Activated CD4-positive, alpha-beta memory T cell treated with anti-CD3 and anti-CD28 coated beads, Interleukin-2, amount 10 ng/mL, durations not matched to agents 7 days and 5 days (primary cell): Measurements from ENCODE around the gene DMPK. TPM values are rescaled to one million over a fixed set of nuclear protein-coding genes. Genes with fewer than 3 reads are reported as not detected.
"Not testable (repeated sequence)": the region's sequence is repeated elsewhere in the genome, so short reads cannot be mapped to it uniquely, and the experiment has no call there.

Experiments used
- CTCF ChIA-PET: fragments of 350-600 bp; sonication (Branson Sonifier 250); formaldehyde crosslinking; loops from one replicate; lab custom pipeline; 2021; ENCODE audit warnings: antibody characterized with exemption, inconsistent platforms; lab: Charles Lee
- POLR2A ChIA-PET: fragments of 350-600 bp; sonication (Branson Sonifier 250); formaldehyde crosslinking; loops from one replicate; lab custom pipeline; 2021; ENCODE audit warnings: antibody characterized with exemption; lab: Charles Lee
- DNase-seq: peaks from one replicate; pipeline ENCODE4 v3.0.0-alpha.2; 2020
- H3K27ac Mint-ChIP-seq: one replicate; pipeline ENCODE4 v1.8.0; 2021; ENCODE audit warnings: mild to moderate bottlenecking, mixed read lengths
- H3K27me3 Mint-ChIP-seq: one replicate; pipeline ENCODE4 v1.8.0; 2021; ENCODE audit warnings: mixed read lengths
- H3K36me3 Mint-ChIP-seq: one replicate; pipeline ENCODE4 v1.8.0; 2021; ENCODE audit warnings: low read depth, mixed read lengths
- H3K4me1 Mint-ChIP-seq: one replicate; pipeline ENCODE4 v1.8.0; 2021; ENCODE audit warnings: mixed read lengths
- H3K4me3 Mint-ChIP-seq: one replicate; pipeline ENCODE4 v1.8.0; 2021; ENCODE audit warnings: mild to moderate bottlenecking, mixed read lengths
- H3K9me3 Mint-ChIP-seq: one replicate; pipeline ENCODE4 v1.8.0; 2021; ENCODE audit warnings: mixed read lengths
- total RNA-seq, 2 experiments: library from RNA; stranded (reverse); gene quantifications; one replicate each; pipeline ENCODE4 v1.2.3, GENCODE V29; 2021

The DMPK gene
- total RNA-seq, 2 experiments from 2014 or later, result 29.5 to 32.5 TPM

DNA sequence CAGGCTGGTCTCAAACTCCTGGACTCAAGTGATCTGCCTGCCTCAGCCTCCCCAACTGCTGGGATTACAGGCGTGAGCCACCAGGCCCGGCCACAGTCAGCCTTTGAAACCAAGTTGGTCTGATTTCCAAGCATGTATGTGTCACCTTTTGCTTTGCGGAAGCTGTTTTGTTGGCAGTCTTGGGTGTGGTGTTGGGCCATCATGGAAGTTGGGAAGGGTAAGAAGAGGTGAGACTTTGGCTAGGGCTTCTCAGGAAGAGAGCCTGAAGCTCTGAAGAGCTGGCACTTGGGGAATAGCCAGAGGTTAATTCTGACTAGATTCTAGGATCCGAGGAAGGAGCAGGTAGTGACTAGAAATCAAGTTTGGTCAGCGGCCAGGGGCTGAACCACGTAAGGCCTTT is 30.0 kb upstream of the DMPK start:
- CTCF ChIA-PET, result interaction anchor here (2.0 kb wide), 1 partner anchor 42 kb away, joined by 16 read pairs; the partner anchor contains the start of gene SIX5
- Mint-ChIP-seq H3K27ac (no peak overlapping the region), H3K9me3 (no peaks in the 10 kb centered on the region), H3K4me3 (no peak overlapping the region), H3K4me1 (peaks cover 17% of the 10 kb centered on the region), H3K36me3 (no peaks in the 10 kb centered on the region), H3K27me3 (no peaks in the 10 kb centered on the region)
- no peak for DNase-seq
- POLR2A ChIA-PET, result no interaction called here

DNA sequence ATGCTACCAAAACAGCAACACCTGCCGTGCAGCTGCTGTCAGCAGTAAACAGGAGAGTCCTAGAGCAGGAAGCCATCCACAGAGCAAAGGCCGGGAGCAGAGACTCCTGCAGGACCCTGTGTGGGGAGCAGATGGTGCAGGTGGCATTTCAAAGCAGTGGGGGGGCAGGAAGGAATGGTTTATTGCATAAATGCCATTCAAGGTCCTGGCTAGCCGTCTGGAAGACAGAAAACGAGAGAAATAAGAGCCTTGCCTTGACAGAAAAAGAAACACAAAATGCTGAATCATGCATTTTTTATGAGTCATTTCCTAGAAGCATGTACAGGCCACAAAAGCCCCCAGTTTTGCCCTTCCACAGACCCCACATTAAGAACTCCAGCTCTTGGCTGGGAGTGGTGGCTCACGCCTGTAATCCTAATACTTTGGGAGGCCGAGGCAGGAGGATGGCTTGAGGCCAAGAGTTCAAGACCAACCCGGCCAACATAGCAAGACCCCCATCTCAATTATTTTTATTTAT is 27.4 kb upstream of the DMPK start:
- CTCF ChIA-PET, result interaction anchor here (1.4 kb wide), 1 partner anchor 41 kb away, joined by 6 read pairs; the partner anchor contains the start of gene SIX5
- Mint-ChIP-seq H3K4me1 (peaks cover 14% of the 10 kb centered on the region), H3K27ac (peak overlapping the region; percentile 32), H3K9me3 (no peaks in the 10 kb centered on the region), H3K27me3 (peaks cover 7% of the 10 kb centered on the region), H3K36me3 (no peaks in the 10 kb centered on the region), H3K4me3 (no peak overlapping the region)
- no peak for DNase-seq
- POLR2A ChIA-PET, result no interaction called here

DNA sequence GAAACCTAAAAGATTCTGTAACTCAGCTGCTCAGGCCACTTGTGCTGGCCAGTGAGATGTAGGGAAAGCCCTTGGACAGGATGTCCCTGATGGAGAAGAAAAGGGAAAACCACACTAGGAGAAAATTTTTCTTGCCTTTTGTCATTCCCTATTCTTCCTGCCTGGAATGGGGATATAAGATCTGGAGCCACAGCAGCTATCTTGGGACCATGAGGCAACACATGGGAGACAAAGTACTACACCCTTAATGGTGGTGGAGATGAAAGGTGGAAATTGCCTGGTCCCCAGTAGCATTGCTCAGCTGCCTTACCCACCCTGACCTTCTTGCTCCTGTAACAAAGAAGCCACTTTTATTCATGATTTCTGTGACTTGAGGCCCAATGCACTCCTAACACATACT is 23.4 kb upstream of the DMPK start:
- peaks cover 14% of the 10 kb centered on the region for H3K27me3 Mint-ChIP-seq
- H3K9me3 Mint-ChIP-seq, result no peaks in the 10 kb centered on the region
- DNase-seq, result no peak
- CTCF ChIA-PET, result interaction anchor here (1.0 to 2.8 kb wide), 4 partner anchors 11 to 36 kb away, joined by 4 to 11 read pairs (median 7); partner anchors contain the start of gene SIX5
- H3K4me1 Mint-ChIP-seq, result peaks cover 14% of the 10 kb centered on the region
- H3K4me3 Mint-ChIP-seq, result no peak overlapping the region
- no peak overlapping the region for H3K27ac Mint-ChIP-seq
- H3K36me3 Mint-ChIP-seq, result no peaks in the 10 kb centered on the region
- POLR2A ChIA-PET, result no interaction called here

DNA sequence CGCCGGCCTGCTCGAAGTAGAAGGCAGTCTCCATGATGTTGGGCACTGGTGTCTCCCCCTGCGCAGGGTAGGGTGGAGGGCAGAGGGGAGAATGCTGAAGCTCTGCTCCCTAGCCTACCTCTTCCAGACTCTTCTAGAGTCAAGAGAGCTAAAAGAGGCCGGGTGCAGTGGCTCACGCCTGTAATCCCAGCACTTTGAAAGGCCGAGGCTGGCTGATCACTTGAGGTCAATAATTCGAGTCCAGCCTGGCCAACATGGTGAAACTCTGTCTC is 22.6 kb upstream of the DMPK start:
- Mint-ChIP-seq H3K4me1 (peaks cover 7% of the 10 kb centered on the region), H3K36me3 (no peaks in the 10 kb centered on the region), H3K27ac (no peak overlapping the region), H3K9me3 (no peaks in the 10 kb centered on the region), H3K4me3 (no peak overlapping the region), H3K27me3 (peaks cover 17% of the 10 kb centered on the region)
- CTCF ChIA-PET, result interaction anchor here (0.5 to 2.8 kb wide), 5 partner anchors 10 to 314 kb away, joined by 4 to 11 read pairs (median 5); partner anchors contain the start of gene SIX5
- no peak for DNase-seq
- POLR2A ChIA-PET, result interaction anchor here (1.2 kb wide), 1 partner anchor 34 kb away, joined by 4 read pairs; no protein-coding TSS in a partner anchor

DNA sequence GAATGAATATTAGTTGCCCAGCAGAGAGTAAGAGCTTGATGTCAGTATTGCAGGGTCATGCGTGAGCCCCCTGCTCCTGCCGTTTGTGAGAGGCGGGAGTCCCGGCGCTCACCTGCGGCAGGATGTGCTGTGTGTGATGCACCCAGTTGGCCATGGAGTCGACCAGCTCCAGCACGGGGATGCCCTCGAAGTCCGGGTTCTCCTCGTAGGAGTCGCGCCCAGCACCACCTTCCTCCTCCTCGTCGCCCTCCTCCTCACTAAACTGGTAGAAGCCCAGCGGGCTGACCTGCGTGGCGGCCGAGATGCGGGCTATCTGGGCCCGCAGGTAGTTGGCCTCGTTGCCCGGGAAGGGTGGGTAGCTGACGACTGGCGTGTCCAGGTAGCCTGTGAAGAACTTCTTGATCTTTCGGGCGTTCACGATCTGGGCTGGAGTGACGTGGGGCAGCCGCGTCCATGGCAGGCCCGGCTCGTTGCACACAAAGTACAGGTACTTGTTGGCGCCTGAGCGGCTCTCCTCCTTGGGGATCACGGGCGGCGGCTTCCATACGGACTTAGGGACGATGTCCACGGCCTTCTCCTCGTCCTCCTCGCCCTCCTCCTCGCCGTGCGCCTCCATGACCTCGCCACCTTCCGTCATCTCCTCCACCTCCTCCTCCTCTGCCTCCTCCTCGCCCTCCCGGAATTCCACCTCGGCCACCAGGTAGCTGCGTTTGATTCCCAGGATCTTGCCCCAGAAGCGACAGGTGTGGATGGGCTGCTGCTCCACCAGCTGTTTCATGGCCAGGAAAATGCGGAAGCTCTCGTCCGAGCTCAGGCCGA is 22.1 kb upstream of the DMPK start:
- peaks cover 17% of the 10 kb centered on the region for H3K27me3 Mint-ChIP-seq
- no peak overlapping the region for H3K27ac Mint-ChIP-seq
- peaks cover 2% of the 10 kb centered on the region for H3K4me1 Mint-ChIP-seq
- ChIA-PET POLR2A (interaction anchor here (1.2 kb wide), 1 partner anchor 34 kb away, joined by 4 read pairs; no protein-coding TSS in a partner anchor), CTCF (interaction anchor here (1.0 to 2.8 kb wide), 4 partner anchors 9 to 34 kb away, joined by 4 to 11 read pairs (median 7); partner anchors contain the start of gene SIX5)
- no peaks in the 10 kb centered on the region for H3K36me3 Mint-ChIP-seq
- no peaks in the 10 kb centered on the region for H3K9me3 Mint-ChIP-seq
- DNase-seq, result no peak
- no peak overlapping the region for H3K4me3 Mint-ChIP-seq

DNA sequence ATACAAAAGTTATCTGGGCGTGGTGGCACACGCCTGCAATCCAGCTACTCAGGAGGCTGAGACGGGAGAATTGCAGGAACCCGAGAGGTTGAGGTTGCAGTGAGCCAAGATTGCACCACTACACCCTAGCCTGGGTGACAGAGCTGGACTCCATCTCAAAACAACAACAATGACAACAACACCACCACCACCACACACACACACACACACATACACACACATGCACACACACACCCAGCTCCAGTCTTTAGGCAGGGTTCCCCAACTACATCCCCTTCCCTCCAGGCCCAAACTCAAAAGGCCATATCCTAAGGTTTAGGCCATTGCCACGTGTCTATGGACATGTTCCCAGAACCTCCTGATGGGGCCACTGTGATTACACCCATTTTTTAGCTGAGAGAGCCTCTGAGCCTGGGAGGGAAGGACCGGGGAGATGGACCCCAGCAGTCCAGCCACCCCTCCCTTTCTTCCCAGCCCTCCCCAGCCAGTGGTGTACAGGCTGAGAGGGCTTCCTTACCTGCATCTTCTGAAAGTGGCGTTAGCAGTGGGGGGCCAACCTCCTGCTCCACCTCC is 19.4 kb upstream of the DMPK start:
- DNase-seq, result no peak
- POLR2A ChIA-PET, result interaction anchor here (0.8 to 1.0 kb wide), 2 partner anchors 9 to 84 kb away, joined by 3 read pairs; partner anchors contain the start of genes DMWD and IRF2BP1

DNA sequence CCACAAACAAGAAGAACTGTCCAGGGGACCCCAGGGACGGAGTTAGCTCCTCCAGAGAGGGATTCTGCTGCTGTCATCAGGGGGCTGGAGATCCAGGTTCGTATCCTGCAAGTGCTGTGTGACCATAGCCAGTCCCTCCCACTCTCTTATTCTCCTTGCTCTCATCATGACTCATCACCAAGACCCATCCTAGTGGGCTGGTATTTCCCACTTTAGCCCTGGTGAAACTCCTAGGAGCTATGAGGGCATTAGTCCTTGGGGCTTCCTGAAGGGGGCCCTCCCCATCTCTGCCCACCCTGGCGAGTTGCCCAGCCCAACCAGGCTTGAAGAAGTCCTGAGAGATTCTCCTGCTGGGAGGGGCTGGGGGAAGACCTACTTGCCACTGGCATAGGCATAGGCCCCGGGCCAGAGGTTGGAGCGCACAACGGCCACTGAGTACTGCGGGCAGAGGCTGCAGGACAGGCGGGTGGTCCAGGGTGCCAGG is 17.8 kb upstream of the DMPK start:
- CTCF ChIA-PET, result interaction anchor here (0.5 to 8.8 kb wide), 12 partner anchors 9 to 279 kb away, joined by 3 to 212 read pairs (median 4); partner anchors contain the start of gene SIX5
- H3K9me3 Mint-ChIP-seq, result no peaks in the 10 kb centered on the region
- peaks cover 5% of the 10 kb centered on the region for H3K4me1 Mint-ChIP-seq
- no peak overlapping the region for H3K27ac Mint-ChIP-seq
- POLR2A ChIA-PET, result interaction anchor here (0.9 to 2.2 kb wide), 2 partner anchors 14 to 30 kb away, joined by 3 to 21 read pairs; partner anchors contain the start of gene SIX5
- H3K27me3 Mint-ChIP-seq, result peaks cover 39% of the 10 kb centered on the region
- H3K4me3 Mint-ChIP-seq, result no peak overlapping the region
- no peak for DNase-seq
- H3K36me3 Mint-ChIP-seq, result no peaks in the 10 kb centered on the region

More for the DNA sequence above, 19.4 kb upstream of the DMPK start:
- no peaks in the 10 kb centered on the region for H3K9me3 Mint-ChIP-seq
- H3K36me3 Mint-ChIP-seq, result no peaks in the 10 kb centered on the region
- CTCF ChIA-PET, result interaction anchor here (3.6 to 8.8 kb wide), 2 partner anchors 16 to 30 kb away, joined by 22 to 212 read pairs; partner anchors contain the start of gene SIX5
- no peak overlapping the region for H3K4me3 Mint-ChIP-seq
- H3K4me1 Mint-ChIP-seq, result peaks cover 5% of the 10 kb centered on the region
- peaks cover 32% of the 10 kb centered on the region for H3K27me3 Mint-ChIP-seq
- H3K27ac Mint-ChIP-seq, result no peak overlapping the region

DNA sequence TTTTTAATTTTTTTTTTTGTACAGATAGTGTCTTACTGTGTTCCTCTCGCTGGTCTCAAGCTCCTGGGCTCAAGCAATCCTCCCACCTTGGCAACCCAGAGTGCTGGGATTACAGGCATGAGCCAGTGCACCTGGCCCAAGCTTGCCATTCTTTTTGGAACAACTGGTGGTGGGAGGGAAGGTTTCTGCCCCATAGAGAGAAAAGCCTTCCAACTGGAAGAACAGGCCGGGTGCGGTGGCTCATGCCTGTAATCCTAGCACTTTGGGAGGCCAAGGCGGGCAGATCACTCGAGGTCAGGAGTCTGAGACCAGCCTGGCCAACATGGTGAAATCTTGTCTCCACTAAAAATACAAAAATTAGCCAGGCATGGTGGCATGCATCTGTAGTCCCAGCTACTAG is 17.3 kb upstream of the DMPK start:
- CTCF ChIA-PET, result interaction anchor here (0.5 to 8.8 kb wide), 18 partner anchors 9 to 278 kb away, joined by 3 to 212 read pairs (median 4); partner anchors contain the start of genes FBXO46, MYPOP and SIX5
- peaks cover 45% of the 10 kb centered on the region for H3K27me3 Mint-ChIP-seq
- not testable (repeated sequence) for H3K9me3 Mint-ChIP-seq, H3K36me3 Mint-ChIP-seq, DNase-seq, H3K4me1 Mint-ChIP-seq, H3K27ac Mint-ChIP-seq, H3K4me3 Mint-ChIP-seq
- POLR2A ChIA-PET, result interaction anchor here (0.8 to 2.2 kb wide), 4 partner anchors 14 to 69 kb away, joined by 3 to 21 read pairs (median 3); partner anchors contain the start of genes FBXO46 and SIX5

DNA sequence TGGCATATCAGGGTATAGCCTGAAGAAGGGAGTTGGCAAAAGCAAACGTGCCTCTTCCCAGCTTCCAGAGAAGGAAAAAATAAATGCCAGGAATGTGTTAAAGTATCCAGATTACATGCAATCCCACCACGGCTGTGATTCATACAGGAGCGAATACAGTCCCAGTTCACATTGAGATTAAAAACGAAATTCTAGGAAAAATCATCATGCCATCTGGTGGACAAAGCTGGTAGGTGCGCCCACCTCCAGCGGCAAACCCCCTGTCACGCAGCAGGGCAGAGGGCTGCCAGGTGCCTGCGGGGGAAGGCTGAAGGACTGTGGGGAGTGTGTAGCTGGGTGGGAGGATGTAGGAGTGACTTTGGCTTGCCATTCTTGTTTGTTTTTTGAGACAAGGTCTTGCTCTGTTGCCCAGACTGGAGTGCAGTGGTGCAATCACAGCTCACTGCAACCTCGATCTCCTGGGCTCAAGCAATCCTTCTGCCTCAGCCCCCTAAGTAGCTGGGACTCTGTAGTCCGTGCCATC is 16.8 kb upstream of the DMPK start:
- ChIA-PET CTCF (interaction anchor here (0.8 to 8.8 kb wide), 16 partner anchors 9 to 230 kb away, joined by 3 to 212 read pairs (median 4); partner anchors contain the start of genes FBXO46, MYPOP and SIX5), POLR2A (interaction anchor here (0.8 to 2.2 kb wide), 4 partner anchors 15 to 69 kb away, joined by 3 to 21 read pairs (median 3); partner anchors contain the start of genes FBXO46 and SIX5)
- Mint-ChIP-seq H3K4me3 (no peak overlapping the region), H3K4me1 (peaks cover 8% of the 10 kb centered on the region), H3K9me3 (no peaks in the 10 kb centered on the region), H3K36me3 (no peaks in the 10 kb centered on the region), H3K27me3 (peaks cover 47% of the 10 kb centered on the region), H3K27ac (no peak overlapping the region)
- peak; percentile 65 for DNase-seq

DNA sequence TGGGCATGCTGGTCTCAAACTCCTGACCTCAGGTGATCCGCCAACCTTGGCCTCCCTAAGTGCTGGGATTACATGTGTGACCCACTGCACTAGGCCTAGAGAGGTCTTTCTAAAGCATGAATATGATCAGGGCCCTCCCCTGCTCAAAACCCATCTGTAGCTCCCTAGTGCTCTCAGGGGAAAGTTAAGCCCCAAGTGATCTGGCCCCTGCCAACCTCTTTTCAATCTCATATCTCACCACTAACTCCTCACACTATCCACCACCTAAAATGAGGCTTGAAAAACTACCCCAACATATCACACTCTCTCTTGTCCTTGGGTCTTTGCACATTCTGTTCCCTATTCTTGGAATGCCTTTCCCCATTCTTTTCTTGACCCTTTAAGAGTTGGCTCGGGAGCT is 12.3 kb upstream of the DMPK start:
- ChIA-PET POLR2A (no interaction called here), CTCF (interaction anchor here (1.4 to 8.8 kb wide), 2 partner anchors 10 to 23 kb away, joined by 5 to 212 read pairs; partner anchors contain the start of gene SIX5)
- no peak for DNase-seq
- H3K4me3 Mint-ChIP-seq, result no peak overlapping the region
- H3K36me3 Mint-ChIP-seq, result peaks cover 22% of the 10 kb centered on the region
- no peaks in the 10 kb centered on the region for H3K9me3 Mint-ChIP-seq
- H3K27me3 Mint-ChIP-seq, result peaks cover 52% of the 10 kb centered on the region
- H3K27ac Mint-ChIP-seq, result no peak overlapping the region
- peaks cover 39% of the 10 kb centered on the region for H3K4me1 Mint-ChIP-seq

DNA sequence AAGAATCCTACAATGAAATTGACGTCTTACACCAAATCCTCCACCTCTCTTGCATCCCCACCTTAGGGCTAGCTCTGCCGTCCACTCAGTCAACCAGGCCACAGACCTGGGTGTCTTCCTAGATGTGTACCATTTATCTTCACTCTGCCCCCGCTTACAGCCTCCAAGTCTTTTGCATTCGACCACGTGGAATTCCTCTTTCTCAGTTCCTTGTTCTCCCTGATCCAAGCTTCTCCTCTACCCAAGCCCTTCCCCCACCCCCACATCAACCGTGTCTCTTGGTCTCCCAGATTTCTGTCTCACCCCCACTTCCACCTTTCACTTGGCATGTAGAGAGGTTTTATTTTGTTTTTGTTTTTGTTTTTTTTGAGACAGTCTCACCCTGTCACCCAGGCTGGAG is 11.6 kb upstream of the DMPK start:
- H3K27ac Mint-ChIP-seq, result no peak overlapping the region

DNA sequence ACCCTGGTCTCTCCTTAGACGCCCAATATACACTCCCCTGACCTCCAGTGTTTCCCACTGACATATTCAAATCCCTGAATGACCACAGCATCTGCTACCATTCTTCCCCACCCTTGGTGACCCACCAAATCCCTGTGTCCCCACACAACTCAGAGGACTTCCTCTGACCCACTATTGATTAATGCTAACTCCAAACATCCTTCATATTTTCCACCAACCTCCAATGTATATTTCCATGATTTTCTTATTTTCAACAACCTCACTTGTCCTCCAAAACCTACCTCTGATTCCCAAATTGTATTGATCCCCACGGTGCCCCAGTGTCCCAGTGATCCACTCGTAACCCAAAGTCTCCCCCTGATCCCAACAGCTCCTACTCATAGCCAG is 10.9 kb upstream of the DMPK start:
- H3K4me3 Mint-ChIP-seq, result peak overlapping the region; percentile 71
- DNase-seq, result no peak
- H3K36me3 Mint-ChIP-seq, result peaks cover 37% of the 10 kb centered on the region
- H3K4me1 Mint-ChIP-seq, result peaks cover 37% of the 10 kb centered on the region
- peak overlapping the region; percentile 53 for H3K27ac Mint-ChIP-seq
- H3K27me3 Mint-ChIP-seq, result peaks cover 53% of the 10 kb centered on the region
- ChIA-PET CTCF (interaction anchor here (0.7 to 3.7 kb wide), 5 partner anchors 12 to 62 kb away, joined by 3 to 36 read pairs (median 14); partner anchors contain the start of genes FBXO46 and SIX5), POLR2A (interaction anchor here (0.9 to 3.4 kb wide), 5 partner anchors 9 to 70 kb away, joined by 3 to 32 read pairs (median 3); partner anchors contain the start of gene SIX5)
- no peaks in the 10 kb centered on the region for H3K9me3 Mint-ChIP-seq

More for the DNA sequence above, 11.6 kb upstream of the DMPK start:
- Mint-ChIP-seq H3K36me3 (peaks cover 30% of the 10 kb centered on the region), H3K27me3 (peaks cover 54% of the 10 kb centered on the region), H3K9me3 (no peaks in the 10 kb centered on the region), H3K4me1 (peaks cover 39% of the 10 kb centered on the region), H3K4me3 (no peak overlapping the region)
- CTCF ChIA-PET, result interaction anchor here (3.7 kb wide), 1 partner anchor 15 kb away, joined by 16 read pairs; no protein-coding TSS in a partner anchor
- DNase-seq, result no peak
- POLR2A ChIA-PET, result interaction anchor here (0.9 kb wide), 1 partner anchor 29 kb away, joined by 3 read pairs; no protein-coding TSS in a partner anchor
